Naive B cell (primary cell): ENCODE measurements around the gene LCN10. TPM values are rescaled to one million over a fixed set of nuclear protein-coding genes. Genes with fewer than 3 reads are reported as not detected.
A peak's percentile ranks its signal among the peaks of the same experiment; 100 is the strongest.

ENCODE experiments used
- ATAC-seq, 2 donors: fragments of 150-1000 bp; cut with Tn5 transposase; 2 replicates each; pipeline ENCODE4 v1.10.0; 2021; ENCODE audit warnings: low read depth in 2 of 2, mild to moderate bottlenecking in 2 of 2, moderate library complexity in 2 of 2
- DNase-seq: peaks from one replicate; pipeline ENCODE4 v3.0.0; 2022
- H3K27ac Mint-ChIP-seq, 6 donors: one replicate each; pipeline ENCODE4 v1.8.0; 2020 to 2022; ENCODE audit warnings: mild to moderate bottlenecking in 6 of 6, mixed read lengths in 6 of 6, moderate library complexity in 5 of 6, inconsistent platforms in 2 of 6
- H3K27me3 Mint-ChIP-seq, 3 donors: one replicate each; pipeline ENCODE4 v1.8.0; 2021 to 2022; ENCODE audit warnings: mixed read lengths in 3 of 3, mild to moderate bottlenecking in 1 of 3
- H3K36me3 Mint-ChIP-seq, 2 donors: one replicate each; pipeline ENCODE4 v1.8.0; 2020 to 2022; ENCODE audit warnings: mixed read lengths in 2 of 2, inconsistent platforms in 1 of 2, mild to moderate bottlenecking in 1 of 2
- H3K4me1 Mint-ChIP-seq, 3 donors: one replicate each; pipeline ENCODE4 v1.8.0; 2020 to 2022; ENCODE audit warnings: mixed read lengths in 3 of 3, inconsistent platforms in 1 of 3, mild to moderate bottlenecking in 1 of 3, moderate library complexity in 1 of 3
- H3K4me3 Mint-ChIP-seq, 8 donors: one replicate each; pipeline ENCODE4 v1.8.0; 2020 to 2022; ENCODE audit warnings: mild to moderate bottlenecking in 8 of 8, mixed read lengths in 8 of 8, moderate library complexity in 8 of 8, inconsistent platforms in 2 of 8
- H3K9me3 Mint-ChIP-seq, 7 donors: one replicate each; pipeline ENCODE4 v1.8.0; 2020 to 2022; ENCODE audit warnings: mixed read lengths in 7 of 7, mild to moderate bottlenecking in 5 of 7, inconsistent platforms in 2 of 7, moderate library complexity in 1 of 7
- polyA plus RNA-seq, 6 donors: library from polyadenylated mRNA; unstranded; fragments of 300-500 nt; fragmentation: Illumina TruSeq; gene quantifications; one replicate each; pipeline ENCODE4 v1.2.3, GENCODE V29; 2021; ENCODE audit warnings: low read depth in 6 of 6

Gene LCN10
- polyA plus RNA-seq, 6 donors from 2014 or later: 46.1 to 86.0 (median 65.3) TPM

GRCh38 chr9:136724772-136725171 is 18.0 kb downstream of the LCN10 start:
- Mint-ChIP-seq H3K4me1 (peaks cover 19 to 50% (median 45%) of the 10 kb centered on the region in 3 donors), H3K27ac (peak overlapping the region in 1 of 6 donors; percentile 24), H3K36me3 (peaks cover 7 to 22% of the 10 kb centered on the region in 2 donors), H3K9me3 (no peaks in the 10 kb centered on the region), H3K4me3 (peak overlapping the region in 4 of 8 donors; percentile 12 to 95 (median 48)), H3K27me3 (peaks cover 0 to 3% (median 0%) of the 10 kb centered on the region in 3 donors)
- ATAC-seq: no peak
- no peak for DNase-seq

GRCh38 chr9:136723989-136724388 is 18.8 kb downstream of the LCN10 start:
- Mint-ChIP-seq H3K27ac (peak overlapping the region in 4 of 6 donors; percentile 31 to 62 (median 42)), H3K4me3 (peak overlapping the region in 4 of 8 donors; percentile 28 to 95 (median 52)), H3K4me1 (peaks cover 19 to 47% (median 43%) of the 10 kb centered on the region in 3 donors), H3K9me3 (no peaks in the 10 kb centered on the region), H3K36me3 (peaks cover 7 to 22% of the 10 kb centered on the region in 2 donors), H3K27me3 (peaks cover 0 to 3% (median 0%) of the 10 kb centered on the region in 3 donors)
- DNase-seq (no peak), ATAC-seq (no peak)

GRCh38 chr9:136723362-136723976 is 19.3 kb downstream of the LCN10 start:
- H3K4me3 Mint-ChIP-seq: peak overlapping the region in 2 of 8 donors; percentile 56 to 95
- ATAC-seq: no peak

GRCh38 chr9:136722969-136723356 is 19.8 kb downstream of the LCN10 start:
- no peak overlapping the region for H3K4me3 Mint-ChIP-seq
- peaks cover 7 to 22% of the 10 kb centered on the region in 2 donors for H3K36me3 Mint-ChIP-seq
- peaks cover 25 to 55% (median 50%) of the 10 kb centered on the region in 3 donors for H3K4me1 Mint-ChIP-seq
- H3K27me3 Mint-ChIP-seq: peaks cover 0 to 3% (median 0%) of the 10 kb centered on the region in 3 donors
- no peaks in the 10 kb centered on the region for H3K9me3 Mint-ChIP-seq
- no peak for ATAC-seq
- no peak for DNase-seq
- H3K27ac Mint-ChIP-seq: peak overlapping the region in 1 of 6 donors; percentile 63

More at GRCh38 chr9:136723362-136723976, 19.3 kb downstream of the LCN10 start:
- H3K27ac Mint-ChIP-seq: peak overlapping the region in 2 of 6 donors; percentile 31 to 37
- H3K27me3 Mint-ChIP-seq: peaks cover 0 to 3% (median 0%) of the 10 kb centered on the region in 3 donors
- DNase-seq: no peak
- H3K4me1 Mint-ChIP-seq: peaks cover 22 to 52% (median 45%) of the 10 kb centered on the region in 3 donors
- no peaks in the 10 kb centered on the region for H3K9me3 Mint-ChIP-seq
- H3K36me3 Mint-ChIP-seq: peaks cover 7 to 22% of the 10 kb centered on the region in 2 donors

GRCh38 chr9:136722093-136722968 is 20.4 kb downstream of the LCN10 start:
- Mint-ChIP-seq H3K4me3 (no peak overlapping the region), H3K27me3 (peaks cover 0 to 3% (median 0%) of the 10 kb centered on the region in 3 donors), H3K36me3 (peaks cover 7 to 22% of the 10 kb centered on the region in 2 donors)

GRCh38 chr9:136721339-136722092 is 21.2 kb downstream of the LCN10 start:
- Mint-ChIP-seq H3K4me1 (peaks cover 19 to 54% (median 44%) of the 10 kb centered on the region in 3 donors), H3K4me3 (peak overlapping the region in 5 of 8 donors; percentile 9 to 80 (median 42)), H3K36me3 (peaks cover 2 to 17% of the 10 kb centered on the region in 2 donors), H3K27me3 (no peaks in the 10 kb centered on the region), H3K9me3 (no peaks in the 10 kb centered on the region), H3K27ac (peak overlapping the region in 3 of 6 donors; percentile 25 to 60 (median 56))
- no peak for ATAC-seq
- no peak for DNase-seq

More at GRCh38 chr9:136722093-136722968, 20.4 kb downstream of the LCN10 start:
- Mint-ChIP-seq H3K9me3 (no peaks in the 10 kb centered on the region), H3K27ac (no peak overlapping the region), H3K4me1 (peaks cover 24 to 61% (median 52%) of the 10 kb centered on the region in 3 donors)
- DNase-seq (no peak), ATAC-seq (no peak)

GRCh38 chr9:136720898-136721338 is 21.8 kb downstream of the LCN10 start:
- Mint-ChIP-seq H3K9me3 (no peaks in the 10 kb centered on the region), H3K4me1 (peaks cover 18 to 52% (median 40%) of the 10 kb centered on the region in 3 donors), H3K27ac (peak overlapping the region in 2 of 6 donors; percentile 25 to 56), H3K4me3 (peak overlapping the region in 4 of 8 donors; percentile 9 to 80 (median 40)), H3K36me3 (peaks cover 0 to 13% of the 10 kb centered on the region in 2 donors), H3K27me3 (no peaks in the 10 kb centered on the region)
- ATAC-seq: no peak
- no peak for DNase-seq

- Mint-ChIP-seq H3K4me1 (peaks cover 21 to 57% (median 39%) of the 10 kb centered on the region in 3 donors), H3K4me3 (peak overlapping the region in 2 of 8 donors; percentile 36 to 37), H3K9me3 (no peaks in the 10 kb centered on the region), H3K27ac (peak overlapping the region in 3 of 6 donors; percentile 47 to 82 (median 56)), H3K27me3 (no peaks in the 10 kb centered on the region), H3K36me3 (peaks cover 0 to 13% of the 10 kb centered on the region in 2 donors)
- no peak for DNase-seq
- no peak for ATAC-seq
Observed at GRCh38 chr9:136720251-136720897, 22.4 kb downstream of the LCN10 start.

- H3K9me3 Mint-ChIP-seq: no peaks in the 10 kb centered on the region
Observed at GRCh38 chr9:136719195-136719880, 23.4 kb downstream of the LCN10 start.

GRCh38 chr9:136718345-136719194 is 24.2 kb downstream of the LCN10 start:
- Mint-ChIP-seq H3K36me3 (peaks cover 0 to 2% of the 10 kb centered on the region in 2 donors), H3K4me3 (peak overlapping the region in 5 of 8 donors; percentile 47 to 70 (median 61)), H3K9me3 (no peaks in the 10 kb centered on the region), H3K4me1 (peaks cover 27 to 61% (median 33%) of the 10 kb centered on the region in 3 donors), H3K27me3 (no peaks in the 10 kb centered on the region), H3K27ac (peak overlapping the region in 3 of 6 donors; percentile 69 to 80 (median 78))
- ATAC-seq (no peak), DNase-seq (no peak)

More at GRCh38 chr9:136719195-136719880, 23.4 kb downstream of the LCN10 start:
- peaks cover 0 to 10% of the 10 kb centered on the region in 2 donors for H3K36me3 Mint-ChIP-seq
- peaks cover 23 to 61% (median 33%) of the 10 kb centered on the region in 3 donors for H3K4me1 Mint-ChIP-seq
- H3K27ac Mint-ChIP-seq: peak overlapping the region in 4 of 6 donors; percentile 41 to 77 (median 69)
- peak; percentile 59 to 67 for ATAC-seq
- peak overlapping the region in 5 of 8 donors; percentile 55 to 70 (median 61) for H3K4me3 Mint-ChIP-seq
- DNase-seq: peak; percentile 44
- H3K27me3 Mint-ChIP-seq: no peaks in the 10 kb centered on the region

GRCh38 chr9:136717399-136717798 is 25.3 kb downstream of the LCN10 start:
- no peaks in the 10 kb centered on the region for H3K9me3 Mint-ChIP-seq
- no peak for ATAC-seq

More at GRCh38 chr9:136717399-136717798, 25.3 kb downstream of the LCN10 start:
- Mint-ChIP-seq H3K27me3 (no peaks in the 10 kb centered on the region), H3K4me1 (peaks cover 31 to 60% (median 36%) of the 10 kb centered on the region in 3 donors), H3K36me3 (no peaks in the 10 kb centered on the region), H3K4me3 (peak overlapping the region in 2 of 8 donors; percentile 9 to 23), H3K27ac (peak overlapping the region in 1 of 6 donors; percentile 78)
- DNase-seq: no peak
